Type B pancreatic cell (in vitro differentiated cells): ENCODE data around the gene NME1. TPM values are rescaled to one million over a fixed set of nuclear protein-coding genes. Genes with fewer than 3 reads are reported as not detected.

Experiments used
- DNase-seq: peaks from one replicate; pipeline ENCODE4 v3.0.0; 2021; ENCODE audit warnings: mixed read lengths; ENCODE audit not compliant: unreplicated experiment; ENCODE audit errors: extremely low spot score
- H3K27ac Mint-ChIP-seq: 2 replicates; pipeline ENCODE4 v1.8.0; 2021; ENCODE audit warnings: mild to moderate bottlenecking, mixed read lengths
- H3K27me3 Mint-ChIP-seq: 2 replicates; pipeline ENCODE4 v1.8.0; 2021; ENCODE audit warnings: mixed read lengths
- H3K36me3 Mint-ChIP-seq: 2 replicates; pipeline ENCODE4 v1.8.0; 2021; ENCODE audit warnings: mixed read lengths
- H3K4me1 Mint-ChIP-seq: one replicate; pipeline ENCODE4 v1.8.0; 2021; ENCODE audit warnings: mixed read lengths; ENCODE audit not compliant: unreplicated experiment
- H3K4me3 Mint-ChIP-seq: 2 replicates; pipeline ENCODE4 v1.8.0; 2021; ENCODE audit warnings: mild to moderate bottlenecking, mixed read lengths
- H3K9me3 Mint-ChIP-seq: 2 replicates; pipeline ENCODE4 v1.8.0; 2021; ENCODE audit warnings: mixed read lengths
- total RNA-seq: library from RNA; stranded (reverse); gene quantifications from 2 replicates; pipeline ENCODE4 v1.2.1, GENCODE V29; 2021; ENCODE audit warnings: low replicate concordance
- TF ChIP-seq, protein P1 (sequence below): fragments of 200-600 bp; sonication (generic); conservative IDR thresholded peaks from 2 replicates; pipeline ENCODE4 v1.5.0; 2021; ENCODE audit warnings: antibody characterized with exemption, mild to moderate bottlenecking

NME1 gene
- total RNA-seq, 1 donor from 2014 or later: 163 TPM

DNA sequence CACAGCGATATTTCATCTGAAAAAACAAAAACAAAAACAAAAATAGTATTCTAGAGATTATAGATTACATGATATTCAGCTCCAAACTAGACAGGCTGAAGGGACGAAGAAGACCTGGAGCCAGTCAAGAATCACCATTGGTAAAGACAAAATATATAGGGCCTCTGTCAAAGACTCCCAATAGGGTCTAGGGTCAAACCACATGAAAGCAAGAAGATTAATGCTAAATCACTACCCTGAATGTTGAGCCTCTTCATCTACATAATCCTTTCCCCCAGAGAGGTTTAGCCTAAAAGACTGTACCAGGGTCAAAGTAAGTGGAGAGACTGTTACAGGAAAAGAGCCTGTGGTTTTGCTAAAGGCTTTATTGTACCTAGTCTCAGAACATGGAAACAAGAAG is 10.8 kb upstream of the NME1 start:
- no peak for DNase-seq
- no peaks in the 10 kb centered on the region for H3K9me3 Mint-ChIP-seq
- no peak overlapping the region for H3K27ac Mint-ChIP-seq
- H3K4me1 Mint-ChIP-seq: peaks cover 22% of the 10 kb centered on the region
- no peaks in the 10 kb centered on the region for H3K36me3 Mint-ChIP-seq
- H3K4me3 Mint-ChIP-seq: no peak overlapping the region
- H3K27me3 Mint-ChIP-seq: no peaks in the 10 kb centered on the region
- TF ChIP-seq, protein P1, sequence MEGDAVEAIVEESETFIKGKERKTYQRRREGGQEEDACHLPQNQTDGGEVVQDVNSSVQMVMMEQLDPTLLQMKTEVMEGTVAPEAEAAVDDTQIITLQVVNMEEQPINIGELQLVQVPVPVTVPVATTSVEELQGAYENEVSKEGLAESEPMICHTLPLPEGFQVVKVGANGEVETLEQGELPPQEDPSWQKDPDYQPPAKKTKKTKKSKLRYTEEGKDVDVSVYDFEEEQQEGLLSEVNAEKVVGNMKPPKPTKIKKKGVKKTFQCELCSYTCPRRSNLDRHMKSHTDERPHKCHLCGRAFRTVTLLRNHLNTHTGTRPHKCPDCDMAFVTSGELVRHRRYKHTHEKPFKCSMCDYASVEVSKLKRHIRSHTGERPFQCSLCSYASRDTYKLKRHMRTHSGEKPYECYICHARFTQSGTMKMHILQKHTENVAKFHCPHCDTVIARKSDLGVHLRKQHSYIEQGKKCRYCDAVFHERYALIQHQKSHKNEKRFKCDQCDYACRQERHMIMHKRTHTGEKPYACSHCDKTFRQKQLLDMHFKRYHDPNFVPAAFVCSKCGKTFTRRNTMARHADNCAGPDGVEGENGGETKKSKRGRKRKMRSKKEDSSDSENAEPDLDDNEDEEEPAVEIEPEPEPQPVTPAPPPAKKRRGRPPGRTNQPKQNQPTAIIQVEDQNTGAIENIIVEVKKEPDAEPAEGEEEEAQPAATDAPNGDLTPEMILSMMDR: no peak

DNA sequence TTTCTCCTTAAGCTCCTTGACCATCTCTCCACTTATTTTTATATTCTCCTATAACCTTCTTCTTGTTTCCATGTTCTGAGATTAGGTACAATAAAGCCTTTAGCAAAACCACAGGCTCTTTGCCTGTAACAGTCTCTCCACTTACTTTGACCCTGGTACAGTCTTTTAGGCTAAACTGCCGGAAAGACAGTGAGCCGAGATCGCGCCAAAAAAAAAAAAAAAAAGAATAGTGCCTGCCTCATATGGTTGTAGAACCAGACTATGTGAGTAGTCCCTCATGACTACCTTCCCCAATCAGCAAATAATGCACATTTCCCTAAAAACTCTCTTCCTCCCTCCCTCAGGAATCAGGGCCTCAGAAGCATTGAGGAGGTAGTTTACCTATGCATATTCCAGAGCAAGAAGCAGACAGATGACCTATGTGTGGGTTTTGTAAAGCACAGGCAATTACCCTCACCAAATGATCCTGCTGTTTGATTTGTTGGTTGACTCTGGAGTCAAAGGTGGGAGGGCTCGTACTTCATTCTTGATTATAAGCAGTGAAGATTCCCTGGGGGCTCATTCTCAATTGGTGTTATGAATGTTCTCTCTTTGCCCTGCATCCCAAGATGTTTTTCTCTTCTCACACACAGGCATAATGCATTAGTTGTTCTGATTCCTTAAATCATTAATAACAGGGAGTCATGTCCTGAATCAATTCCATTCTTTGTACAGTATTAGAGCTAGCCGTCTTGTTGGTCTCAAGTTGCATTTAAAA is 8.9 kb upstream of the NME1 start:
- H3K9me3 Mint-ChIP-seq: no peaks in the 10 kb centered on the region
- TF ChIP-seq, protein P1: no peak
- H3K4me1 Mint-ChIP-seq: peaks cover 22% of the 10 kb centered on the region
- H3K27ac Mint-ChIP-seq: peak overlapping the region; percentile 16
- DNase-seq: no peak
- H3K27me3 Mint-ChIP-seq: no peaks in the 10 kb centered on the region
- no peaks in the 10 kb centered on the region for H3K36me3 Mint-ChIP-seq
- peak overlapping the region; percentile 8 for H3K4me3 Mint-ChIP-seq

DNA sequence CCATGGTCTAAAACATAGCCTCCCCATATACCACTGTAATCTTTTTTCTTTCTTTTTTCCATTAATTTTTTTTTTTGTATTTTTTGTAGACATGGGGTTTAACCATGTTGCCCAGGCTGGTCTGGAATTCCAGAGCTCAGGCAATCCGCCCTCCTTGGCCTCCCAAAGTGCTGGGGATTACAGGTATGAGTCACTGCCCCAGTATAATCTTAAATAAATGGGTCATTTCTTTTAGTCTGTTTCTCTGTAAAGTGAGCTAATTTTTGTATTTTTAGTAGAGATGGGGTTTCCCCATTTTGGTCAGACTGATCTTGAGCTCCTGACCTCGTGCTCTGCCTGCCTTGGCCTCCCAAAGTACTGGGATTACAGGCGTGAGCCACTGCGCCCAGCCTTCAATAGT is 5.7 kb upstream of the NME1 start:
- Mint-ChIP-seq H3K27ac (no peak overlapping the region), H3K4me3 (no peak overlapping the region), H3K36me3 (no peaks in the 10 kb centered on the region), H3K27me3 (no peaks in the 10 kb centered on the region), H3K9me3 (no peaks in the 10 kb centered on the region), H3K4me1 (peaks cover 21% of the 10 kb centered on the region)
- TF ChIP-seq, protein P1: no peak
- no peak for DNase-seq

DNA sequence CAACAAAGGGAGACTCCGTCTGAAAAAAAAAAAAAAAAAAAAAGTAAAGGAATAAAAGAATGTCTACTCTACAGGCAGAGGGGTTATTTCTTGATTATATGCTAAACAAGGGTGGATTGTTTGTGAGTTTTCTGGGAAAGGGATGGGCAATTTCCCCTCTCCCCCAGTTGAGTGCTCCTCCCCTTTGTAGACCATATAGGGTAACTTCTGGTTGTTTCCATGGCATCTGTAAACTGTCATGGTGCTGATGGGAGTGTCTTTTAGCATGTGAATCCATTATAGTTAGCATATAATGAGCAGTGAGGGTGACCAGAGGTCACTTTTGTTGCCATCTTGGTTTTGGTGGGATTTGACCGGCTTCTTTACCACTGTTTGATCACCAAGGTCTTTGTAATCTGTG is 4.2 kb upstream of the NME1 start:
- Mint-ChIP-seq H3K36me3 (no peaks in the 10 kb centered on the region), H3K27ac (no peak overlapping the region), H3K4me1 (peaks cover 15% of the 10 kb centered on the region), H3K9me3 (no peaks in the 10 kb centered on the region), H3K27me3 (no peaks in the 10 kb centered on the region), H3K4me3 (no peak overlapping the region)
- DNase-seq: no peak
- TF ChIP-seq, protein P1: no peak

DNA sequence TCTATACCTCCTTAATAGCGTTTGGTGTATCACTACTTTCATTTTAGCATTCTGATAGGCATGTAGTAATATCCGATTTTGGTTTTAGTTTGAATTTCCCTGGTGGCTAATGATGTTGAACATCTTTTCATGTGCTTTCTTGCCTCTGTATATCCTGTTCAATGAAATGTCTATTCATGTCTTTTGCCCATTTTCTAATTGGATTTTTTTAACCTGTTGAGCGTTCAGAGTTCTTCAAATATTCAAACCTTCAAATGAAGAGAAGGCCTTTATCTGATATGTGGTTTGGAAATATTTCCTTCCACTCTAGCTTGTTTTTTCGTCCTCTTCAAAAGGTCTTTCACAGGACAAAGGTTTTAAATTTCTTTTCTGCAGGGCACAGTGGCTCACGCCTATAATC is 2.4 kb upstream of the NME1 start:
- H3K9me3 Mint-ChIP-seq: no peaks in the 10 kb centered on the region

More for the DNA sequence above, 2.4 kb upstream of the NME1 start:
- no peak for DNase-seq
- no peaks in the 10 kb centered on the region for H3K27me3 Mint-ChIP-seq
- H3K4me1 Mint-ChIP-seq: peaks cover 10% of the 10 kb centered on the region
- TF ChIP-seq, protein P1: no peak
- H3K4me3 Mint-ChIP-seq: no peak overlapping the region
- H3K36me3 Mint-ChIP-seq: peaks cover 4% of the 10 kb centered on the region
- H3K27ac Mint-ChIP-seq: no peak overlapping the region
